Pancreas (tissue), 10 donors: ENCODE data around the gene SERPING1. TPM values are rescaled to one million over a fixed set of nuclear protein-coding genes. Genes with fewer than 3 reads are reported as not detected.

ENCODE experiments used
- ATAC-seq, 4 donors: fragments of 200-7000 bp; cut with Tn5 transposase; one replicate each; pipeline versions ENCODE4 v1.8.0 to v1.9.1; 2020; ENCODE audit warnings: mild to moderate bottlenecking in 4 of 4, moderate library complexity in 4 of 4
- DNase-seq, 6 donors: peaks; one replicate each; pipeline ENCODE4 v3.0.0-alpha.2; 2020
- FAIRE-seq: peaks from 2 replicates; lab custom pipeline; 2012; peaks lifted over from hg19 to GRCh38; lab: Jason Lieb, UNC
- H3K27ac ChIP-seq, 4 donors: fragments of 200-600 bp; sonication (generic); 1 replicate in 3 of 4; 2 replicates in 1 of 4; pipeline versions ENCODE4 v1.5.0 to v1.8.0; 2020
- H3K27me3 ChIP-seq, 4 donors: fragments of 200-600 bp; one replicate each; pipeline ENCODE4 v1.8.0; 2021
- H3K36me3 ChIP-seq, 3 donors: fragments of 200-600 bp; sonication (generic) in 1 of 3; one replicate each; pipeline versions ENCODE4 v1.5.0 to v1.8.0; 2020 to 2021
- H3K4me1 ChIP-seq, 3 donors: fragments of 200-600 bp; one replicate each; pipeline ENCODE4 v1.8.0; 2021
- H3K4me3 ChIP-seq, 4 donors: fragments of 200-600 bp; sonication (generic) in 2 of 4; one replicate each; pipeline versions ENCODE4 v1.5.0 to v1.8.0; 2020 to 2021
- H3K9me3 ChIP-seq, 4 donors: fragments of 200-600 bp; one replicate each; pipeline ENCODE4 v1.8.0; 2021
- WGBS, 2 donors: extraction: QIAGEN DNeasy Blood & Tissue Kit; methylation state at CpG; one replicate each; pipeline ENCODE4 v1.1.7; 2013; 5-methylcytosine and 5-hydroxymethylcytosine counted together
- intact Hi-C, 3 donors: fragments of 100-400 bp; cut with DNase I; formaldehyde crosslinking; loops; one replicate each; pipeline versions ENCODE4 v1.11.1 to v1.14.2; 2022
- polyA plus RNA-seq, 2 donors: library from polyadenylated mRNA; stranded (reverse); fragments of 200-250 nt; gene quantifications; one replicate each; pipeline ENCODE4 v1.2.3, GENCODE V29; 2013
- total RNA-seq, 6 donors: library from RNA; stranded (reverse); fragmentation: NEBNext Ultra II Directional in 4 of 6; extraction: Animal tissue kit (Norgen Biotek cat#: 25700) in 4 of 6; gene quantifications; one replicate each; pipeline versions ENCODE4 v1.2.1 to v1.2.4, GENCODE V29; 2021 to 2023
- TF ChIP-seq, protein P1 (sequence below), 4 donors: fragments of 200-600 bp; sonication (generic) in 3 of 4; IDR thresholded peaks; one replicate each; pipeline versions ENCODE4 v1.5.0 to v1.8.0; 2021; ENCODE audit warnings: antibody characterized with exemption in 4 of 4
- donor health status: healthy with polysubstance abuse.
- donor health status: DM: no; HTN: no; CAD: no; lungs with moderate emphysema.
- donor health status: DM: no; HTN: no; CAD: no.
- donor health status: control.
- donor health status: control.
- donor health status: Bipolar disorder and iron deficiency.
- donor health status: DM: yes; HTN: yes; CAD: no.
- donor health status: DM: no; HTN: no; CAD: no.
- donor health status: DM: no; HTN: no; CAD: no.
- donor health status: DM: yes; HTN: yes; CAD: no.

Gene SERPING1
- total and polyA plus RNA-seq, 8 donors: 135 to 399 (median 206) TPM

DNA sequence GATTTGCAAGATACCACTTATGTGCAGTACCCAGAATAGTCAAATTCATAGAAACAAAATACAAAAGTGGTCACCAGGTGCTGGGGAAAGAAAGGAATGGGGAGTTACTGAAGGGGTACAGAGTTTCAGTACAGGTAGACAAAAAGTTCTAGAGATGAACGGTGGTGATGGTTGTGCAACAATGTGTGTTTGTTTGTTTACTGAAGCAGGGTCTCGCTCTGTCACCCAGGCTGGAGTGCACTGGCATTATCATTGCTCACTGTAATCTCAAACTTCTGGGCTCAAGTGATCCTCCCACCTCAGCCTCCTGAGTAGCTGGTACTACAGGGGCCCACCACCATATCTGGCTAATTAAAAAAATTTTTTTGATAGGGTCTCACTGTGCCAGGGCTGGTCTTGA, 42.1 kb upstream of the SERPING1 start:
- H3K36me3 ChIP-seq: peaks cover 0 to 11% (median 0%) of the 10 kb centered on the region in 3 donors
- WGBS, 2 donors: 90 to 95% methylated on average over 2 of the region's 2 CpGs
- FAIRE-seq: no peak

DNA sequence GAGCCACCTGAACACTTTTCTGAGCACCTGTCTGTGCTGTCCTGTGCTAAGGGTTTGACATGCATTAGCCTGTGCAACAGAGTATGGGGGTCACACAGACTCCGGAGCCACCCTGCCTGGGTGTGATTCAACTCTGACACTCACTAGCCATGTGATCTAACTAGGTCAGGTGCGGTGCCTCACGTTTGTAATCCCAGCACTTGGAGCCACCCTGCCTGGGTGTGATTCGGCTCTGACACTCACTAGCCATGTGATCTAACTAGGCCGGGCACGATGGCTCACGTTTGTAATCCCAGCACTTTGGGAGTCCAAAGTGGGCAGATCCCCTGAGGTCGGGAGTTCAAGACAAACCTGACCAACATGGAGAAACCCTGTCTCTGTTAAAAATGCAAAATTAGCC, 41.4 kb upstream of the SERPING1 start:
- DNase-seq (no peak), FAIRE-seq (no peak), ATAC-seq (no peak)
- intact Hi-C loops: no loop called here
- TF ChIP-seq, protein P1, sequence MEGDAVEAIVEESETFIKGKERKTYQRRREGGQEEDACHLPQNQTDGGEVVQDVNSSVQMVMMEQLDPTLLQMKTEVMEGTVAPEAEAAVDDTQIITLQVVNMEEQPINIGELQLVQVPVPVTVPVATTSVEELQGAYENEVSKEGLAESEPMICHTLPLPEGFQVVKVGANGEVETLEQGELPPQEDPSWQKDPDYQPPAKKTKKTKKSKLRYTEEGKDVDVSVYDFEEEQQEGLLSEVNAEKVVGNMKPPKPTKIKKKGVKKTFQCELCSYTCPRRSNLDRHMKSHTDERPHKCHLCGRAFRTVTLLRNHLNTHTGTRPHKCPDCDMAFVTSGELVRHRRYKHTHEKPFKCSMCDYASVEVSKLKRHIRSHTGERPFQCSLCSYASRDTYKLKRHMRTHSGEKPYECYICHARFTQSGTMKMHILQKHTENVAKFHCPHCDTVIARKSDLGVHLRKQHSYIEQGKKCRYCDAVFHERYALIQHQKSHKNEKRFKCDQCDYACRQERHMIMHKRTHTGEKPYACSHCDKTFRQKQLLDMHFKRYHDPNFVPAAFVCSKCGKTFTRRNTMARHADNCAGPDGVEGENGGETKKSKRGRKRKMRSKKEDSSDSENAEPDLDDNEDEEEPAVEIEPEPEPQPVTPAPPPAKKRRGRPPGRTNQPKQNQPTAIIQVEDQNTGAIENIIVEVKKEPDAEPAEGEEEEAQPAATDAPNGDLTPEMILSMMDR (IDR thresholded peaks at IDR 0.05): no peak
- H3K9me3 ChIP-seq: no peaks in the 10 kb centered on the region
- no peak overlapping the region for H3K27ac ChIP-seq
- H3K36me3 ChIP-seq: peaks cover 0 to 11% (median 0%) of the 10 kb centered on the region in 3 donors
- WGBS, 2 donors: 83 to 84% methylated on average over 8 of the region's 8 CpGs
- H3K27me3 ChIP-seq: no peaks in the 10 kb centered on the region
- H3K4me1 ChIP-seq: peaks cover 0 to 11% (median 11%) of the 10 kb centered on the region in 3 donors
- no peak overlapping the region for H3K4me3 ChIP-seq

More for the DNA sequence above, 42.1 kb upstream of the SERPING1 start:
- H3K4me3 ChIP-seq: no peak overlapping the region
- H3K27ac ChIP-seq: no peak overlapping the region
- intact Hi-C loops: no loop called here
- ATAC-seq (no peak), DNase-seq (no peak)
- no peaks in the 10 kb centered on the region for H3K27me3 ChIP-seq
- peaks cover 0 to 11% (median 11%) of the 10 kb centered on the region in 3 donors for H3K4me1 ChIP-seq
- no peaks in the 10 kb centered on the region for H3K9me3 ChIP-seq
- TF ChIP-seq, protein P1 (IDR thresholded peaks at IDR 0.05): no peak

- Histone ChIP-seq H3K27ac (no peak overlapping the region), H3K36me3 (no peaks in the 10 kb centered on the region), H3K9me3 (no peaks in the 10 kb centered on the region), H3K4me3 (no peak overlapping the region), H3K27me3 (no peaks in the 10 kb centered on the region), H3K4me1 (no peaks in the 10 kb centered on the region)
- WGBS, 2 donors: 78% methylated on average over 4 of the region's 4 CpGs
- no peak for DNase-seq
- ATAC-seq: no peak
- intact Hi-C loops: loop anchor here in 1 of 3 donors (10.0 kb wide), 1 partner anchor 85 kb away; the partner anchor contains the start of gene YPEL4
- FAIRE-seq: no peak
- TF ChIP-seq, protein P1 (IDR thresholded peaks at IDR 0.05): no peak
These were observed 37.3 kb upstream of the SERPING1 start for GRCh38 chr11:57560146-57560545.

DNA sequence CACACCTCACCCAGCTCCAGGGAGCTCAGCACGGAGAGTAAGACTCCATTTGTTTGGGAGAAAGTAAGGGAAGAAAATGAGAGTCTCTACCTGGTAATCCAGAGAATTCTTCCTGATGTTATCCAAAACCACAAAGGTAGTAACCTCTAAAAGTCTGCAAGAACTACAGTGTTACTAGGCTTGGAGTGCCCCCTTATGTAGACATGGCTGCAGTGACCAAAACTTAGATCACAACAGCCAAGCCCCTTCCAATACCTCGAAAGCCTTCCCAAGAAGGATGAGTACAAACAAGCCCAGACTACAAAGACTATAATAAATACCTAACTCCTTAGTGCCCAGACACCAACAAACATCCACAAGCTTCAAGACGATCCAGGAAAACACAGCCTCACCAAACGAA, 34.9 kb upstream of the SERPING1 start:
- TF ChIP-seq, protein P1 (IDR thresholded peaks at IDR 0.05): no peak
- 64 to 71% methylated on average over 4 of the region's 4 CpGs for WGBS, 2 donors
- intact Hi-C loops: loop anchor here in 1 of 3 donors (10.0 kb wide), 1 partner anchor 82 kb away; the partner anchor contains the start of gene YPEL4
- H3K27ac ChIP-seq: no peak overlapping the region
- no peaks in the 10 kb centered on the region for H3K27me3 ChIP-seq
- ATAC-seq (no peak), FAIRE-seq (no peak), DNase-seq (no peak)
- H3K4me3 ChIP-seq: no peak overlapping the region
- no peaks in the 10 kb centered on the region for H3K36me3 ChIP-seq
- H3K9me3 ChIP-seq: no peaks in the 10 kb centered on the region
- peaks cover 0 to 9% (median 0%) of the 10 kb centered on the region in 3 donors for H3K4me1 ChIP-seq
